SK-N-SH (cell line): ENCODE measurements around the gene UNC93A.

Experiments used
- CTCF ChIP-seq: fragments of 200-600 bp; sonication (generic); IDR thresholded peaks from 2 replicates; pipeline ENCODE4 v1.6.1; 2017; ENCODE audit warnings: antibody characterized with exemption, mild to moderate bottlenecking, moderate library complexity
- EP300 ChIP-seq, 2 experiments: IDR thresholded peaks; 2 replicates each; pipeline versions ENCODE4 v1.4.0 to v1.6.1; 2012; ENCODE audit warnings: borderline replicate concordance in 1 of 2, low read depth in 1 of 2, low read length in 1 of 2
- EZH2phosphoT487 ChIP-seq: fragments of 200-600 bp; sonication (generic); IDR thresholded peaks from 2 replicates; pipeline ENCODE4 v1.6.1; 2017; ENCODE audit warnings: low read depth, mixed run types, mild to moderate bottlenecking, antibody characterized with exemption, moderate library complexity, borderline replicate concordance
- GATA2 ChIP-seq: sonication (generic); formaldehyde crosslinking; IDR thresholded peaks from 2 replicates; pipeline ENCODE4 v1.5.0; 2020; ENCODE audit warnings: mild to moderate bottlenecking, missing genetic modification reagents
- IRF3 ChIP-seq: fragments of 150-350 bp; IDR thresholded peaks from 2 replicates; pipeline ENCODE4 v1.6.1; 2016; ENCODE audit warnings: mild to moderate bottlenecking, low read depth, low read length
- NRF1 ChIP-seq: IDR thresholded peaks from 2 replicates; pipeline ENCODE4 v1.6.1; 2012; ENCODE audit warnings: low read depth, mild to moderate bottlenecking, low read length
- RAD21 ChIP-seq: IDR thresholded peaks from 2 replicates; pipeline ENCODE4 v1.6.1; 2012; ENCODE audit warnings: mild to moderate bottlenecking, low read length
- TAF1 ChIP-seq: IDR thresholded peaks from 2 replicates; pipeline ENCODE4 v1.6.1; 2012; ENCODE audit warnings: low read depth, mild to moderate bottlenecking, low read length, moderate library complexity, borderline replicate concordance
- YY1 ChIP-seq: IDR thresholded peaks from 2 replicates; pipeline ENCODE4 v1.4.0; 2012; ENCODE audit warnings: low read depth, mild to moderate bottlenecking

GRCh38 chr6:167255918-167256553 lies 35.1 kb upstream of the UNC93A start:
- no peak for TF ChIP-seq GATA2 (CRISPR knock-in tag)
- no peak for TF ChIP-seq YY1
- no peak for TF ChIP-seq IRF3
- TF ChIP-seq EZH2phosphoT487 = no peak
- TF ChIP-seq EP300 (IDR thresholded peaks at IDR 0.05; ENCODE audit: borderline replicate concordance in 1 of 2, low read depth in 1 of 2, low read length in 1 of 2) = no peak
- no peak for TF ChIP-seq TAF1
- TF ChIP-seq CTCF = no peak
- no peak for TF ChIP-seq RAD21
- no peak for TF ChIP-seq NRF1
